ENCODE results near the gene RXRA.

DNA sequence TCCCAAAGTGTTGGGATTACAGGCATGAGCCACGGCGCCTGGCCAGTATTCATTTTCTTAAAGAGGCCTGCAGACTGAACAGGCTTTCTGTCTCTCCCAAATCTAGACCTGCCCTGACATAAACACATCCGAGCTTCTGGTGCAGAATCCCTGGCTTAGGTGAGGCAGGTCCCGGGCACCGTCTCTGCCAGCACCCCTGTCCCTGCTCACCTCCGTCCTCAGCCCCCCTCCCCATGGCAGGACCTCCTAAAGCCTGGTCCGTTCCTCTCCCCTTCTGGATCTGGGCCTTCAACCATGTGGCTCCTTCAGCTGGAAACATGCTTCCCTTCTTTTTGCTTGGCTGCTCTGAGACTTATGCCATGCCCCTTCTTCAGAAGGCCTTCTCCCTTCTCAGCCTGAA lies 22.7 kb upstream of the RXRA start:
- TF ChIP-seq, protein P1, sequence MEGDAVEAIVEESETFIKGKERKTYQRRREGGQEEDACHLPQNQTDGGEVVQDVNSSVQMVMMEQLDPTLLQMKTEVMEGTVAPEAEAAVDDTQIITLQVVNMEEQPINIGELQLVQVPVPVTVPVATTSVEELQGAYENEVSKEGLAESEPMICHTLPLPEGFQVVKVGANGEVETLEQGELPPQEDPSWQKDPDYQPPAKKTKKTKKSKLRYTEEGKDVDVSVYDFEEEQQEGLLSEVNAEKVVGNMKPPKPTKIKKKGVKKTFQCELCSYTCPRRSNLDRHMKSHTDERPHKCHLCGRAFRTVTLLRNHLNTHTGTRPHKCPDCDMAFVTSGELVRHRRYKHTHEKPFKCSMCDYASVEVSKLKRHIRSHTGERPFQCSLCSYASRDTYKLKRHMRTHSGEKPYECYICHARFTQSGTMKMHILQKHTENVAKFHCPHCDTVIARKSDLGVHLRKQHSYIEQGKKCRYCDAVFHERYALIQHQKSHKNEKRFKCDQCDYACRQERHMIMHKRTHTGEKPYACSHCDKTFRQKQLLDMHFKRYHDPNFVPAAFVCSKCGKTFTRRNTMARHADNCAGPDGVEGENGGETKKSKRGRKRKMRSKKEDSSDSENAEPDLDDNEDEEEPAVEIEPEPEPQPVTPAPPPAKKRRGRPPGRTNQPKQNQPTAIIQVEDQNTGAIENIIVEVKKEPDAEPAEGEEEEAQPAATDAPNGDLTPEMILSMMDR (IDR thresholded peaks at IDR 0.05; ENCODE audit: borderline replicate concordance, extremely low read depth, low read length, poor library complexity, severe bottlenecking): no peak
- TF ChIP-seq EZH2 (IDR thresholded peaks at IDR 0.05; ENCODE audit: borderline replicate concordance, low read depth, low read length, severe bottlenecking): no peak
